ACC112 (cell line): ENCODE results near the gene NAP1L4.

Experiments used
- H2AFZ ChIP-seq: fragments of 200-600 bp; sonication (generic); one replicate; pipeline ENCODE4 v1.6.0; 2017; ENCODE audit warnings: antibody characterized with exemption, low read length; ENCODE audit not compliant: unreplicated experiment
- H3K27ac ChIP-seq: fragments of 200-600 bp; sonication (generic); 2 replicates; pipeline ENCODE4 v1.5.1; 2014; ENCODE audit warnings: low read depth, mild to moderate bottlenecking, antibody characterized with exemption, low read length, moderate library complexity
- H3K27me3 ChIP-seq: fragments of 200-600 bp; sonication (generic); 2 replicates; pipeline ENCODE4 v1.6.1; 2014; ENCODE audit warnings: mild to moderate bottlenecking, antibody characterized with exemption, low read length, moderate library complexity, mixed read lengths; ENCODE audit not compliant: insufficient read depth
- H3K36me3 ChIP-seq: fragments of 200-600 bp; sonication (generic); 2 replicates; pipeline ENCODE4 v1.6.1; 2016; ENCODE audit warnings: mild to moderate bottlenecking, antibody characterized with exemption, low read length, moderate library complexity, mixed read lengths; ENCODE audit not compliant: insufficient read depth
- H3K4me1 ChIP-seq: fragments of 200-600 bp; sonication (generic); one replicate; pipeline ENCODE4 v1.6.1; 2016; ENCODE audit warnings: low read length, mixed read lengths; ENCODE audit not compliant: insufficient read depth, unreplicated experiment, control insufficient read depth
- H3K4me3 ChIP-seq: fragments of 200-600 bp; sonication (generic); 2 replicates; pipeline ENCODE4 v1.5.1; 2014; ENCODE audit warnings: mild to moderate bottlenecking, low read depth, low read length
- H3K79me2 ChIP-seq: fragments of 200-600 bp; sonication (generic); one replicate; pipeline ENCODE4 v1.6.0; 2016; ENCODE audit warnings: low read length; ENCODE audit not compliant: control insufficient read depth, unreplicated experiment, insufficient read depth

Gene NAP1L4

GRCh38 chr11:2929531-2929949 is 62.6 kb downstream of the NAP1L4 start:
- peaks cover 28% of the 10 kb centered on the region for H3K4me1 ChIP-seq
- H3K36me3 ChIP-seq = no peaks in the 10 kb centered on the region
- H3K79me2 ChIP-seq = peaks cover 30% of the 10 kb centered on the region
- H2AFZ ChIP-seq = peak overlapping the region; percentile 78
- H3K27ac ChIP-seq = peak overlapping the region; percentile 88
- peak overlapping the region; percentile 99 for H3K4me3 ChIP-seq
- no peaks in the 10 kb centered on the region for H3K27me3 ChIP-seq

DNA sequence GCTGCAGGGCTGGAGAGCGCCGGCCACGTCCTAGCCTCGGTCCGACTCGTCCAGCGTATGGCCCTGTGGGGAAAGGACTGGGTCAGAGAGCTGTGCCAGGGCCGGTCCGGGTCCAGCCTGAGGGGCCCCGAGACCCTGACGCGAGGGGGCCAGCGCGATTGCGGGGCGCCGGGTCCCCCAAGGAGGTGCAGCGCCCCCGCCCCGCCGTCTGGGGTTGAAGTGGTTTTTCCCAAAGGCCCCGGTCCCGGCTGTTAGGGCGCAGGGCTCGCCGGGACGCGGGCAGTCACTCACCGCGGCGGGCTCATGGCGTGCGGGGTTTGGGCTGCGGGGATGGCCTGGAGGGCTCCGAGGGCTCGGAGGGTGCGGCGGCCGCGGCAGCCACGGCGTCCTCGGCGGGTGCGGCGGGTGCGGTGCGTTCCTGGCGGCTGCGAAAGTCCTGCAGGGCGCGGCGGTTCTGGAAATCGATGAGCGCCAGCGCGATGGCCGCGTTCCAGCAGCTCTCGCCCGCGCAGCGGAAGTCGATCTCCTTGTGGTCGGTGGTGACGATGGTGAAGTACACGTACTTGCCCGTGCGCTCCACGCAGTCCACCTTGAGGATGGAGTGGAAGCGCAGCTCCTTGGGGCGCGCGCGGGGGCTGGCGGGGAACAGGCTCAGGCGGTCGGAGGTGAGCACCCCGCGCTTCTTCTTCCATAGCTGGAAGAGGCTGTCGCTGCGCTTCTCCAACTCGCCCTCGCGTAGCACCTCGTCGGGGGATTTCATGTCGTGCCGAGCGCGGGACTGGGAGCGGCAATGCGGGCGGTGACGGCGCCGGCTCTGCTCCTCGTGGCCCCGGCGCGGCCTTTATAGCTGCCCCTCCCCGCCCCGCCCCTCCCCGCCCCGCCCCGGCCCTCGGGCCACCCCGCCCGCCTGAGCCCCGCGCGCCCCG is 63.3 kb downstream of the NAP1L4 start, which contains the start of gene PHLDA2:
TSS of gene PHLDA2 (minus strand) at position 816 of the 926 bp plus-strand sequence. CDS start at position 760, 56 bp downstream.
- H3K36me3 ChIP-seq = no peaks in the 10 kb centered on the region
- H3K27me3 ChIP-seq = no peaks in the 10 kb centered on the region
- H3K4me3 ChIP-seq = peak within 1 kb of the TSS; percentile 99
- peak within 1 kb of the TSS; percentile 88 for H3K27ac ChIP-seq
- H3K79me2 ChIP-seq = peaks cover 30% of the 10 kb centered on the region
- peak within 1 kb of the TSS; percentile 78 for H2AFZ ChIP-seq
- peaks cover 27% of the 10 kb centered on the region for H3K4me1 ChIP-seq

- H3K27ac ChIP-seq = no peak overlapping the region
- peak overlapping the region; percentile 99 for H3K4me3 ChIP-seq
- peaks cover 30% of the 10 kb centered on the region for H3K79me2 ChIP-seq
- no peaks in the 10 kb centered on the region for H3K27me3 ChIP-seq
- no peaks in the 10 kb centered on the region for H3K36me3 ChIP-seq
- no peak overlapping the region for H2AFZ ChIP-seq
- H3K4me1 ChIP-seq = peaks cover 19% of the 10 kb centered on the region
These were observed 64.1 kb downstream of the NAP1L4 start for GRCh38 chr11:2927851-2928604.

GRCh38 chr11:2927121-2927800 is 64.9 kb downstream of the NAP1L4 start:
- Histone ChIP-seq H3K27ac (no peak overlapping the region), H3K4me1 (peaks cover 12% of the 10 kb centered on the region), H3K4me3 (peak overlapping the region; percentile 99), H3K79me2 (peaks cover 30% of the 10 kb centered on the region), H3K27me3 (no peaks in the 10 kb centered on the region), H2AFZ (no peak overlapping the region), H3K36me3 (no peaks in the 10 kb centered on the region)

- peaks cover 30% of the 10 kb centered on the region for H3K79me2 ChIP-seq
- no peaks in the 10 kb centered on the region for H3K27me3 ChIP-seq
- H3K4me1 ChIP-seq = peaks cover 12% of the 10 kb centered on the region
- no peaks in the 10 kb centered on the region for H3K36me3 ChIP-seq
- H3K4me3 ChIP-seq = peak overlapping the region; percentile 99; the same call in 1 of the 2 replicates
- H3K27ac ChIP-seq = no peak overlapping the region
- H2AFZ ChIP-seq = no peak overlapping the region
These were observed 65.5 kb downstream of the NAP1L4 start for GRCh38 chr11:2926611-2927051.

- Histone ChIP-seq H3K4me1 (peaks cover 12% of the 10 kb centered on the region), H3K36me3 (no peaks in the 10 kb centered on the region), H2AFZ (no peak overlapping the region), H3K4me3 (no peak overlapping the region), H3K27ac (no peak overlapping the region), H3K79me2 (peaks cover 30% of the 10 kb centered on the region), H3K27me3 (no peaks in the 10 kb centered on the region)
These were observed 67.1 kb downstream of the NAP1L4 start for GRCh38 chr11:2924821-2925675.

DNA sequence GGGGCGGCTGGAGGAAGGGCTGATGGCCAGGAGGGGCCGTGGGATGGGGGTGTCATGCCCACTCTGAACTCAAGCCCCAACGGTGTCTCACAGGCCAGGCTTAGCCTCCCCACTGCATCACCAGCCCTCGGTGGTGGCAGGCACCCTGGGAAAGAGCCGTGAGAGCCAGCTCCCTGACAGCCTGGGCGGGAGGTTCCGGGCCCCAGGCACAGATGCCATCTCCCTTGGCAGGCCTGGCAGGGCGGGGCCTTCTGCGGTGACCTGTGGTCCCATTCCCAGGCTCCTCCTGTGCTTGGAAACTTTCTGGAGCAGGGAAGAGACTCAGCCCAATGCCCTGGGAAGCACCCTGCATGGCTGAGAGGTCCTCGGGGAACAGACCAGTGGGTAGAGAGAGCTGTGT is 67.7 kb downstream of the NAP1L4 start:
- peaks cover 12% of the 10 kb centered on the region for H3K4me1 ChIP-seq

DNA sequence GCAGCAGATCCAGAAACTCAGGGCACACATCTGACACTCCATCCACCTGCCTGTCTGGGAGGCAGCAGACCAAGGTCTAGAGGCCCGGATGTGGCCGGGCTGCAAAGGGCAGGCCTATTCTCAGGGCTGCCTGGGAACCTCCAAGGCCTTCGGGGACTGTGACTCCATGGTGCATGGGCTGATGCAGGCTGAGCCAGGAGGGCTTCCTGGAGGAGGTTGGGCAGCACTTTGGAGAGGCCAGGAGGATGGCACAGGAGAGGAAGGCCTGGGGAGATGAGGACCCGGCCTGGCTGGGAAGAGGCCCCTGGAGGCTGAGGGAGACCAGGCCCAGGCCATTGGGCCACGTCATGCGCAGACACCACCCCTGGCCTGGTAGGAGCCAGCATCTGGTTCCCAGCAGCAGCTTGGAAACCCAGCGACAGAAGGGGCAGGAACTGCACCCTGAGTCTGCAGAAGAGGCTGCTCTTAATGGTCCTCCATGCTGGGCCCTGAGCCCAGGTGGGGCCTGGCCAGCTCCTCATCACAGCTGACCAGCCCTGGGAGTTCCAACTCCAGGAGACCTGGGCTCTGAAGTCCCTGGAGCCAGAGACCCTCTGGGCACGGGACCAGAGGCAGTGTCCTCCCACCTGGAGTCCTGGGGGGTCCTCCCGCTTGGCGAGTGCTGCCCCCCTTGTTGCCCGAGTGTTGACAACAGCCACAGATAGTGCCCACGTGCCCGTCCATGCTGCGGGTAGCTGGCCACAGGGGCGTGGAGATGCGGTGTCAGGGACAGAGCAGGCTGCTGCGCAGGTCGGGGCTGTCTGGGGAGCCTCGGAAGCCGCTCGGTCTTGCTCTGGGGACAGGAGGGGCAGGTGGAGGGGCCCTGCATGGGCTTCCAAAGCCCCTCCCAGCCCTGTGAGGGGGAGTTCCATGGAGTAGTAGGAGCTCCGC is 68.4 kb downstream of the NAP1L4 start:
- H2AFZ ChIP-seq = no peak overlapping the region
- no peaks in the 10 kb centered on the region for H3K27me3 ChIP-seq
- no peak overlapping the region for H3K4me3 ChIP-seq
- H3K27ac ChIP-seq = no peak overlapping the region
- H3K4me1 ChIP-seq = peaks cover 12% of the 10 kb centered on the region
- H3K36me3 ChIP-seq = no peaks in the 10 kb centered on the region
- peaks cover 26% of the 10 kb centered on the region for H3K79me2 ChIP-seq

More for the DNA sequence above, 67.7 kb downstream of the NAP1L4 start:
- Histone ChIP-seq H3K79me2 (peaks cover 30% of the 10 kb centered on the region), H3K27me3 (no peaks in the 10 kb centered on the region), H3K27ac (no peak overlapping the region), H3K36me3 (no peaks in the 10 kb centered on the region), H2AFZ (no peak overlapping the region), H3K4me3 (no peak overlapping the region)

DNA sequence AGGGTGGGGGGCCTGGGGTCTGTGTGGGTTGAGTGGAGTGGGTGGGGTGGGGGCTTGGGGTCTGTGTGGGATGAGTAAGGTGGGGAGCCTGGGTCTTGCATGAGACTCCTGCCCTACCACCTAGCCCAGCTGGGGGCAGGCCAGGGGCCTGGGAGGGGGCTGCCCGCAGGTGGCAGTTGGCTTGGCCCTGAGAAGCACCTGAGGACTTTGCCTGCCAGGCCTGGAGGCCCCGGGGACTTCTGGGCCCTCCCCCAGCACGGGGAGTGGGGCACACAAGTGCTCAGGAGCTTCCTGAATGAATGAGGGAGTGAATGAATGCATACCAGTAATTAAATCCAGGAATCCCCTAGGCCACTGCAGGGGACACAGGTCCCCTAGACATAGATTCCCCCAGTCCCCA is 69.5 kb downstream of the NAP1L4 start:
- no peak overlapping the region for H3K4me3 ChIP-seq
- peaks cover 9% of the 10 kb centered on the region for H3K4me1 ChIP-seq
- H3K27ac ChIP-seq = no peak overlapping the region
- H2AFZ ChIP-seq = no peak overlapping the region
- H3K27me3 ChIP-seq = no peaks in the 10 kb centered on the region
- H3K79me2 ChIP-seq = peaks cover 15% of the 10 kb centered on the region
- no peaks in the 10 kb centered on the region for H3K36me3 ChIP-seq
